ENCODE results near the gene SDK1.

- TF ChIP-seq SP1 (IDR thresholded peaks at IDR 0.05) (no peak), FOXM1 (IDR thresholded peaks at IDR 0.05; ENCODE audit: borderline replicate concordance) (no peak), LEF1 (IDR thresholded peaks at IDR 0.05; ENCODE audit: borderline replicate concordance) (no peak), HDGF (IDR thresholded peaks at IDR 0.05; ENCODE audit: borderline replicate concordance) (no peak), PKNOX1 (IDR thresholded peaks at IDR 0.05) (no peak), L3MBTL2 (conservative IDR thresholded peaks at IDR 0.05) (no peak), FOXA1 (IDR thresholded peaks at IDR 0.05) (no peak), ZNF384 (IDR thresholded peaks at IDR 0.05) (no peak), SUZ12 (IDR thresholded peaks at IDR 0.05) (no peak), TARDBP (IDR thresholded peaks at IDR 0.05) (no peak), NFRKB (IDR thresholded peaks at IDR 0.05) (no peak), BHLHE40 (IDR thresholded peaks at IDR 0.05; ENCODE audit: borderline replicate concordance) (no peak)
These were observed 160.9 kb downstream of the SDK1 start for GRCh38 chr7:3461923-3462322.
